ENCODE data around the gene VPS13D.
A peak's percentile ranks its signal among the peaks of the same experiment; 100 is the strongest.

DNA sequence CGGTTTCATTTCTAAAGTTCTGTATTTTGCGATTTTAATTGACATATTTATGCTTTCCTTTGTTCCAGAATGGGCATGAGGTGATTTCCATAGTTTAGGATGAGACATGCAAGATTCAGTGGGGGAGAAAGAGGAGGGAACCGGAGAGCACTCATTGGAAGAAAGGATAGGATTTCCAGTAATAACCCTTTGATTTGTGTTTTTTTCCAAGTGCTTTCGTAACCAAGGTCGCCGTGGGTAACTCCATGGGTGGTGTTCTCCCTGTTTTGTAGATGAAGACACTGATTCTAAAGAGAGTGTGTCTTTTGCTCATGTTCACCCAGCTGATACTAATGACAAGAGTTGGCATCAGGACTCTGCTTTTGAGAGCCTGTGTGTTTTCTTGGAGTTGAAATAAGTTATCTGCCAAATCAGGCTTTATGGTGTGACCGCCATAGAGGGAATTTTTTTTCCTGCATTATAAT, 218.1 kb downstream of the VPS13D start:
- TF ChIP-seq, protein P1, sequence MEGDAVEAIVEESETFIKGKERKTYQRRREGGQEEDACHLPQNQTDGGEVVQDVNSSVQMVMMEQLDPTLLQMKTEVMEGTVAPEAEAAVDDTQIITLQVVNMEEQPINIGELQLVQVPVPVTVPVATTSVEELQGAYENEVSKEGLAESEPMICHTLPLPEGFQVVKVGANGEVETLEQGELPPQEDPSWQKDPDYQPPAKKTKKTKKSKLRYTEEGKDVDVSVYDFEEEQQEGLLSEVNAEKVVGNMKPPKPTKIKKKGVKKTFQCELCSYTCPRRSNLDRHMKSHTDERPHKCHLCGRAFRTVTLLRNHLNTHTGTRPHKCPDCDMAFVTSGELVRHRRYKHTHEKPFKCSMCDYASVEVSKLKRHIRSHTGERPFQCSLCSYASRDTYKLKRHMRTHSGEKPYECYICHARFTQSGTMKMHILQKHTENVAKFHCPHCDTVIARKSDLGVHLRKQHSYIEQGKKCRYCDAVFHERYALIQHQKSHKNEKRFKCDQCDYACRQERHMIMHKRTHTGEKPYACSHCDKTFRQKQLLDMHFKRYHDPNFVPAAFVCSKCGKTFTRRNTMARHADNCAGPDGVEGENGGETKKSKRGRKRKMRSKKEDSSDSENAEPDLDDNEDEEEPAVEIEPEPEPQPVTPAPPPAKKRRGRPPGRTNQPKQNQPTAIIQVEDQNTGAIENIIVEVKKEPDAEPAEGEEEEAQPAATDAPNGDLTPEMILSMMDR (IDR thresholded peaks at IDR 0.05; ENCODE audit: low read depth, low read length, missing input control), result no peak
- TF ChIP-seq, protein P2, sequence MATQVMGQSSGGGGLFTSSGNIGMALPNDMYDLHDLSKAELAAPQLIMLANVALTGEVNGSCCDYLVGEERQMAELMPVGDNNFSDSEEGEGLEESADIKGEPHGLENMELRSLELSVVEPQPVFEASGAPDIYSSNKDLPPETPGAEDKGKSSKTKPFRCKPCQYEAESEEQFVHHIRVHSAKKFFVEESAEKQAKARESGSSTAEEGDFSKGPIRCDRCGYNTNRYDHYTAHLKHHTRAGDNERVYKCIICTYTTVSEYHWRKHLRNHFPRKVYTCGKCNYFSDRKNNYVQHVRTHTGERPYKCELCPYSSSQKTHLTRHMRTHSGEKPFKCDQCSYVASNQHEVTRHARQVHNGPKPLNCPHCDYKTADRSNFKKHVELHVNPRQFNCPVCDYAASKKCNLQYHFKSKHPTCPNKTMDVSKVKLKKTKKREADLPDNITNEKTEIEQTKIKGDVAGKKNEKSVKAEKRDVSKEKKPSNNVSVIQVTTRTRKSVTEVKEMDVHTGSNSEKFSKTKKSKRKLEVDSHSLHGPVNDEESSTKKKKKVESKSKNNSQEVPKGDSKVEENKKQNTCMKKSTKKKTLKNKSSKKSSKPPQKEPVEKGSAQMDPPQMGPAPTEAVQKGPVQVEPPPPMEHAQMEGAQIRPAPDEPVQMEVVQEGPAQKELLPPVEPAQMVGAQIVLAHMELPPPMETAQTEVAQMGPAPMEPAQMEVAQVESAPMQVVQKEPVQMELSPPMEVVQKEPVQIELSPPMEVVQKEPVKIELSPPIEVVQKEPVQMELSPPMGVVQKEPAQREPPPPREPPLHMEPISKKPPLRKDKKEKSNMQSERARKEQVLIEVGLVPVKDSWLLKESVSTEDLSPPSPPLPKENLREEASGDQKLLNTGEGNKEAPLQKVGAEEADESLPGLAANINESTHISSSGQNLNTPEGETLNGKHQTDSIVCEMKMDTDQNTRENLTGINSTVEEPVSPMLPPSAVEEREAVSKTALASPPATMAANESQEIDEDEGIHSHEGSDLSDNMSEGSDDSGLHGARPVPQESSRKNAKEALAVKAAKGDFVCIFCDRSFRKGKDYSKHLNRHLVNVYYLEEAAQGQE (IDR thresholded peaks at IDR 0.05), result no peak
- no peak for TF ChIP-seq RAD21 (IDR thresholded peaks at IDR 0.05)
- peak in 1 of 2 donors; percentile 60 for TF ChIP-seq RXRA (IDR thresholded peaks at IDR 0.05)
- TF ChIP-seq, protein P3, sequence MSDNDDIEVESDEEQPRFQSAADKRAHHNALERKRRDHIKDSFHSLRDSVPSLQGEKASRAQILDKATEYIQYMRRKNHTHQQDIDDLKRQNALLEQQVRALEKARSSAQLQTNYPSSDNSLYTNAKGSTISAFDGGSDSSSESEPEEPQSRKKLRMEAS (IDR thresholded peaks at IDR 0.05), result no peak
- TF ChIP-seq YY1 (IDR thresholded peaks at IDR 0.05), result no peak
- TF ChIP-seq FOXA1 (IDR thresholded peaks at IDR 0.05), result no peak
- no peak for TF ChIP-seq SP1 (IDR thresholded peaks at IDR 0.05)
- TF ChIP-seq GABPA (IDR thresholded peaks at IDR 0.05 in 1 of 2, conservative IDR thresholded peaks at IDR 0.05 in 1 of 2), result no peak

All from liver (tissue), 3 donors.